ENCODE measurements around the gene XPR1. TPM values are rescaled to one million over a fixed set of nuclear protein-coding genes. Genes with fewer than 3 reads are reported as not detected.

Gene XPR1
- total and polyA plus RNA-seq, 2 donors, result 9.5 to 10.3 TPM

- no peak overlapping the region for H3K4me3 ChIP-seq (ENCODE audit: low read length in 2 of 2)
- H3K27ac ChIP-seq (ENCODE audit: low read depth in 1 of 2, low read length in 1 of 2), result peak overlapping the region in 1 of 2 donors; percentile 68
- peaks cover 0 to 4% of the 10 kb centered on the region in 2 donors for H3K9me3 ChIP-seq (ENCODE audit: control insufficient read depth in 2 of 2, insufficient read depth in 1 of 2, low read length in 1 of 2)
- 86% methylated on average over 4 of the region's 4 CpGs for WGBS
- H3K4me1 ChIP-seq (ENCODE audit: control insufficient read depth in 2 of 2, insufficient read depth in 2 of 2, low read length in 2 of 2), result peaks cover 48 to 93% of the 10 kb centered on the region in 2 donors
- no peak for DNase-seq (ENCODE audit: low read depth in 6 of 9, low spot score in 9 of 9)
- H3K27me3 ChIP-seq (ENCODE audit: control insufficient read depth in 2 of 2, insufficient read depth in 1 of 2, low read length in 1 of 2), result peaks cover 0 to 9% of the 10 kb centered on the region in 2 donors
- no peaks in the 10 kb centered on the region for H3K36me3 ChIP-seq (ENCODE audit: control insufficient read depth in 2 of 2, insufficient read depth in 2 of 2, low read length in 1 of 2)
These were observed 299.7 kb downstream of the XPR1 start for GRCh38 chr1:180931529-180931928.

- peaks cover 39 to 92% of the 10 kb centered on the region in 2 donors for H3K4me1 ChIP-seq (ENCODE audit: control insufficient read depth in 2 of 2, insufficient read depth in 2 of 2, low read length in 2 of 2)
- no peaks in the 10 kb centered on the region for H3K36me3 ChIP-seq (ENCODE audit: control insufficient read depth in 2 of 2, insufficient read depth in 2 of 2, low read length in 1 of 2)
- peaks cover 0 to 9% of the 10 kb centered on the region in 2 donors for H3K27me3 ChIP-seq (ENCODE audit: control insufficient read depth in 2 of 2, insufficient read depth in 1 of 2, low read length in 1 of 2)
- H3K9me3 ChIP-seq (ENCODE audit: control insufficient read depth in 2 of 2, insufficient read depth in 1 of 2, low read length in 1 of 2), result peaks cover 0 to 4% of the 10 kb centered on the region in 2 donors
- H3K4me3 ChIP-seq (ENCODE audit: low read length in 2 of 2), result no peak overlapping the region
- 97% methylated on average over 4 of the region's 4 CpGs for WGBS
- DNase-seq (ENCODE audit: low read depth in 6 of 9, low spot score in 9 of 9), result no peak
- no peak overlapping the region for H3K27ac ChIP-seq (ENCODE audit: low read depth in 1 of 2, low read length in 1 of 2)
These were observed 300.6 kb downstream of the XPR1 start for GRCh38 chr1:180932378-180932777.

GRCh38 chr1:180933141-180933540, 301.3 kb downstream of the XPR1 start:
- no peaks in the 10 kb centered on the region for H3K36me3 ChIP-seq (ENCODE audit: control insufficient read depth in 2 of 2, insufficient read depth in 2 of 2, low read length in 1 of 2)
- peaks cover 0 to 4% of the 10 kb centered on the region in 2 donors for H3K9me3 ChIP-seq (ENCODE audit: control insufficient read depth in 2 of 2, insufficient read depth in 1 of 2, low read length in 1 of 2)
- H3K4me3 ChIP-seq (ENCODE audit: low read length in 2 of 2), result no peak overlapping the region
- peaks cover 0 to 9% of the 10 kb centered on the region in 2 donors for H3K27me3 ChIP-seq (ENCODE audit: control insufficient read depth in 2 of 2, insufficient read depth in 1 of 2, low read length in 1 of 2)
- no peak for DNase-seq (ENCODE audit: low read depth in 6 of 9, low spot score in 9 of 9)
- H3K27ac ChIP-seq (ENCODE audit: low read depth in 1 of 2, low read length in 1 of 2), result no peak overlapping the region
- peaks cover 36 to 92% of the 10 kb centered on the region in 2 donors for H3K4me1 ChIP-seq (ENCODE audit: control insufficient read depth in 2 of 2, insufficient read depth in 2 of 2, low read length in 2 of 2)

DNA sequence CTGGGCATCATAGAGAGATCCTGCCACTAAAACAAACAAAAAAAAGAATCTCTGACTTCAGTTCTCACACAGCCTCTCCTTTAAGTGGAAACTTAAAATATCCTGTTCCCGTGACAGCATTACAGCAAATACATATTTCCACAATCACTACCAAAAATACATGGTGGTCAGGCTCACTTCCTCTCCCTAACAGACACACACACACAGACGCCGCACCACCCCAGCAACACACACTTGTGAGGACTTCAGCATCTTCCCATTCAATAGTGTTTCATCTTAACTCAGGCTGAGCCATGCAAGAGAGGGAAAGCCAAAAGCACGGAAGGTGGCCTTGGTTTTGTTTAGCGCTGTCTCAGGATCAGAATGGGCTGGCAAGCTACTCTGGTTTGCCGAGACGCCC, 302.7 kb downstream of the XPR1 start:
- H3K36me3 ChIP-seq (ENCODE audit: control insufficient read depth in 2 of 2, insufficient read depth in 2 of 2, low read length in 1 of 2), result no peaks in the 10 kb centered on the region
- DNase-seq (ENCODE audit: low read depth in 6 of 9, low spot score in 9 of 9), result peak in 1 of 9 donors; percentile 56
- 33% methylated on average over 7 of the region's 7 CpGs for WGBS
- H3K4me1 ChIP-seq (ENCODE audit: control insufficient read depth in 2 of 2, insufficient read depth in 2 of 2, low read length in 2 of 2), result peaks cover 48 to 92% of the 10 kb centered on the region in 2 donors
- H3K9me3 ChIP-seq (ENCODE audit: control insufficient read depth in 2 of 2, insufficient read depth in 1 of 2, low read length in 1 of 2), result peaks cover 0 to 4% of the 10 kb centered on the region in 2 donors
- peak overlapping the region in 1 of 2 donors; percentile 37 for H3K27ac ChIP-seq (ENCODE audit: low read depth in 1 of 2, low read length in 1 of 2)
- H3K27me3 ChIP-seq (ENCODE audit: control insufficient read depth in 2 of 2, insufficient read depth in 1 of 2, low read length in 1 of 2), result peaks cover 0 to 9% of the 10 kb centered on the region in 2 donors
- no peak overlapping the region for H3K4me3 ChIP-seq (ENCODE audit: low read length in 2 of 2)

GRCh38 chr1:180935326-180936109, 303.7 kb downstream of the XPR1 start:
- peaks cover 46 to 93% of the 10 kb centered on the region in 2 donors for H3K4me1 ChIP-seq (ENCODE audit: control insufficient read depth in 2 of 2, insufficient read depth in 2 of 2, low read length in 2 of 2)
- no peak overlapping the region for H3K27ac ChIP-seq (ENCODE audit: low read depth in 1 of 2, low read length in 1 of 2)
- WGBS, result 95% methylated on average over 45 of the region's 45 CpGs
- peaks cover 0 to 9% of the 10 kb centered on the region in 2 donors for H3K27me3 ChIP-seq (ENCODE audit: control insufficient read depth in 2 of 2, insufficient read depth in 1 of 2, low read length in 1 of 2)
- H3K9me3 ChIP-seq (ENCODE audit: control insufficient read depth in 2 of 2, insufficient read depth in 1 of 2, low read length in 1 of 2), result peaks cover 0 to 4% of the 10 kb centered on the region in 2 donors
- no peak for DNase-seq (ENCODE audit: low read depth in 6 of 9, low spot score in 9 of 9)
- H3K36me3 ChIP-seq (ENCODE audit: control insufficient read depth in 2 of 2, insufficient read depth in 2 of 2, low read length in 1 of 2), result no peaks in the 10 kb centered on the region
- H3K4me3 ChIP-seq (ENCODE audit: low read length in 2 of 2), result no peak overlapping the region

DNA sequence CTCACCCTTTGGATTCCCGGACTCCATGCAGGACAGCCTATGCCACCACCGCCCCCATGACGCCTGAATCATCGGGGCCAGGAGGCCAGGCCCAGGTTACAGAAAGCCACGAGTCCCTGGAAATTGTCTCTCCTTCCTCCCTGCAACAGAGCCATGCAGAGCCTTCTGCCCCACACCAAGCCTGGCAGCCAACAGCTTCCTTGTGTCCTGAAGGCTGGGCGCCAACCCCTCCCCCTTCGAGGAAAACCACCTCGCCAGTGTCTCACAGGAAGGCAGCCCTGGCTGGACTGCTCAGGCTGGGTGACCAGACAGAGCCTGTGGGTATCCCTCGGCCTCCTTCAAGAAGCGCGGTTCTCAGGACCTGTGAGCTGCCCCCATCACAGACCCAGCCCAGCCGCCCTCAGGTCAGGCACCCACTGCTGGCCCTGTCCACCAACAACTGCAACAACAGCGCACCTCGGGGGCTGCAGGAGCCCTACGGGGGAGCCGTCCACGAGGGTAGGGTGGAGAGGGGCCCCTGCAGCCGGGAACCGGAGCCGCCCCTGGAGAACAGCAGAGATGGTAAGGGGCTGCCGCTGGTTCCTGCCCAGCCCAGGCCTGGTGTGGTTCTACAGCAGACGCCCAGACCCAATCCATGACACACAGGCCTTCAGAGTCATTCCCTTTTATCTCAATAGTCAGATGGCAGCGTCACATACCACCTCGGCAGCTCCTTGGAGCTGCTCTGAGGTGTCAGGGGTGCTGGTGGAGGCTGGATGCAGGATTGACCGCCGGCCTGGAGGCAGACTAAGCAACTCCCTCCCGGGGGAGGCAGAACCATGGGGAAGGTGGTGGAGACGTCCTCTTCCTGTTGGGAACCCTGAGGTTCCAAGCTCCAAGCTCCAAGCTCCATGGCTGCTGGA, 304.5 kb downstream of the XPR1 start:
- no peak for DNase-seq (ENCODE audit: low read depth in 6 of 9, low spot score in 9 of 9)
- 96% methylated on average over 28 of the region's 28 CpGs for whole genome bisulfite sequencing
- Histone ChIP-seq H3K27ac (ENCODE audit: low read depth in 1 of 2, low read length in 1 of 2) (no peak overlapping the region), H3K4me3 (ENCODE audit: low read length in 2 of 2) (no peak overlapping the region), H3K27me3 (ENCODE audit: control insufficient read depth in 2 of 2, insufficient read depth in 1 of 2, low read length in 1 of 2) (peaks cover 0 to 9% of the 10 kb centered on the region in 2 donors), H3K4me1 (ENCODE audit: control insufficient read depth in 2 of 2, insufficient read depth in 2 of 2, low read length in 2 of 2) (peaks cover 37 to 87% of the 10 kb centered on the region in 2 donors), H3K9me3 (ENCODE audit: control insufficient read depth in 2 of 2, insufficient read depth in 1 of 2, low read length in 1 of 2) (peaks cover 0 to 4% of the 10 kb centered on the region in 2 donors), H3K36me3 (ENCODE audit: control insufficient read depth in 2 of 2, insufficient read depth in 2 of 2, low read length in 1 of 2) (no peaks in the 10 kb centered on the region)

GRCh38 chr1:180937012-180937372, 305.2 kb downstream of the XPR1 start:
- Histone ChIP-seq H3K9me3 (ENCODE audit: control insufficient read depth in 2 of 2, insufficient read depth in 1 of 2, low read length in 1 of 2) (peaks cover 0 to 4% of the 10 kb centered on the region in 2 donors), H3K27ac (ENCODE audit: low read depth in 1 of 2, low read length in 1 of 2) (no peak overlapping the region), H3K36me3 (ENCODE audit: control insufficient read depth in 2 of 2, insufficient read depth in 2 of 2, low read length in 1 of 2) (peaks cover 0 to under 1% of the 10 kb centered on the region in 2 donors), H3K4me1 (ENCODE audit: control insufficient read depth in 2 of 2, insufficient read depth in 2 of 2, low read length in 2 of 2) (peaks cover 31 to 81% of the 10 kb centered on the region in 2 donors), H3K27me3 (ENCODE audit: control insufficient read depth in 2 of 2, insufficient read depth in 1 of 2, low read length in 1 of 2) (peaks cover 0 to 9% of the 10 kb centered on the region in 2 donors), H3K4me3 (ENCODE audit: low read length in 2 of 2) (no peak overlapping the region)
- WGBS, result 63% methylated on average over 1 of the region's 1 CpG
- no peak for DNase-seq (ENCODE audit: low read depth in 6 of 9, low spot score in 9 of 9)

- H3K36me3 ChIP-seq (ENCODE audit: control insufficient read depth in 2 of 2, insufficient read depth in 2 of 2, low read length in 1 of 2), result peaks cover 0 to 3% of the 10 kb centered on the region in 2 donors
- no peak overlapping the region for H3K27ac ChIP-seq (ENCODE audit: low read depth in 1 of 2, low read length in 1 of 2)
- WGBS, result 70% methylated on average over 9 of the region's 9 CpGs
- peaks cover 0 to 9% of the 10 kb centered on the region in 2 donors for H3K27me3 ChIP-seq (ENCODE audit: control insufficient read depth in 2 of 2, insufficient read depth in 1 of 2, low read length in 1 of 2)
- H3K4me1 ChIP-seq (ENCODE audit: control insufficient read depth in 2 of 2, insufficient read depth in 2 of 2, low read length in 2 of 2), result peaks cover 30 to 73% of the 10 kb centered on the region in 2 donors
- no peak for DNase-seq (ENCODE audit: low read depth in 6 of 9, low spot score in 9 of 9)
- H3K9me3 ChIP-seq (ENCODE audit: control insufficient read depth in 2 of 2, insufficient read depth in 1 of 2, low read length in 1 of 2), result peaks cover 0 to 4% of the 10 kb centered on the region in 2 donors
- no peak overlapping the region for H3K4me3 ChIP-seq (ENCODE audit: low read length in 2 of 2)
These were observed 305.9 kb downstream of the XPR1 start for GRCh38 chr1:180937624-180938225.
